NCI-H1930 (cell line): ENCODE results near the gene INPP5J.
"Not testable (repeated sequence)": the region's sequence is repeated elsewhere in the genome, so short reads cannot be mapped to it uniquely, and the experiment has no call there.

Source experiments
- DNase-seq, 2 experiments: peaks; one replicate each; lab custom pipeline; 2025; lab: John Stamatoyannopoulos, UW

INPP5J gene

GRCh38 chr22:31102441-31103081 lies 20.2 kb upstream of the INPP5J start:
- DNase-seq, result no peak

DNA sequence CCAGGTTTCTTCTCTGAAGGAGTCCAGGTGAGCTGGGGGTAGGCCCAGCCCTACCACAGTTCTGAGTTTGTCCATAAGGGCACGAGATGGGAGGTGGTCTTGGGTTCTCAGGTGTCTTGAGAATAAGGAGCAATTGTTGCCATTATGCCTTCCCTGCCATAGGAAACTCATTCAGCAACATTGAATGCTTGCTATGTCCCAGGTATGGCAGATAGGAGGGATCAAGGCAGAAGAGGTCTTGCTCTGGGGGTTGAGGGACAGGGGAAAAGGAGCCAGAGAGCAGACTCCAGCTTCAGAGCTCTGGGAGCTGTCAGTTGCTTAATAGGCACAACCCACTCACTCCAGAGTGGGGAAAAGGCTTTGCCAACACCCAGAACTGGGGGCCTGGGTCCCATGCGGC lies 19.7 kb upstream of the INPP5J start:
- DNase-seq, result no peak

GRCh38 chr22:31103899-31104694 lies 18.7 kb upstream of the INPP5J start:
- no peak for DNase-seq

DNA sequence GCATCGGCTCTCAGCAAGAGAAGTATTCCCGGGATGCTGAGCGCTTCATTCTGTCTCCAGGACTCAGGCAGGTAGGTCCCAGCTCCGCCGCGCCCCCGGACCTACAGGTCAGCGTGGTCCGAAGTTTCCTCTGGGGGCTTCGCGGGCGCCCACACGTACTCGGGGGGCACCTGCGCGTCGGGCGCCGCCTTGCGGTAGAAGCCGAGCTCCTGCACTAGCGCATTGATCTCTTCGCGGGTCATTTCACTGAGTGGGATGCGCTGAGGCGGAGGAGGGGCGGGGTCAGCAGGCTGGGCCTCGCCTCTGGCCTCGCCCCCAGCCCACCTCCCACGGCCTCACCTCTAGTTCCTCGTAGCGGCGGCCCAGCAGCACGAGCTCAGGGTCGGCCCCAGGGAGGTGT lies 17.9 kb upstream of the INPP5J start:
- no peak for DNase-seq

- no peak for DNase-seq
These were observed 17.4 kb upstream of the INPP5J start for GRCh38 chr22:31105282-31105929.

- no peak for DNase-seq
These were observed 16.7 kb upstream of the INPP5J start for GRCh38 chr22:31106001-31106571.

GRCh38 chr22:31106731-31107177 lies 16.0 kb upstream of the INPP5J start:
- no peak for DNase-seq

GRCh38 chr22:31107178-31107893 lies 15.4 kb upstream of the INPP5J start, which contains the start of gene SELENOM:
Gene SELENOM (minus strand): TSS chr22:31107568. CDS start chr22:31107505, 63 bp downstream.
- peak; percentile 94 to 97 for DNase-seq

DNA sequence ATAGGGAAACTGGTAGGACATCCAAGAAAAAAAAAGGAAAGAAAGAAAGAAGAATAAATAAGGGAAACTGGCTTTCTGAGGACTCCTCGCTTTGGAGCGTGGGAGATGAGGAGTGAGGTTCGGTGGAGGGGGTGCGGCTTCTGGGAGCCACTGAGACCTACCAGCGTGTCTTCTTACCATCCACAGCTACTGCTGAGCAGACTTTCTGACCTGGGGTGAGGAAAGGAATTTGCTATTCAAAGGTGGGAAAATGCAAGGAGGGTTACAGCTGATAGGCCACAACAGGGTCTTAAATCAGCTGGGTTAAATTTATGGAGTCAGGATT lies 14.9 kb upstream of the INPP5J start:
- DNase-seq, result no peak

DNA sequence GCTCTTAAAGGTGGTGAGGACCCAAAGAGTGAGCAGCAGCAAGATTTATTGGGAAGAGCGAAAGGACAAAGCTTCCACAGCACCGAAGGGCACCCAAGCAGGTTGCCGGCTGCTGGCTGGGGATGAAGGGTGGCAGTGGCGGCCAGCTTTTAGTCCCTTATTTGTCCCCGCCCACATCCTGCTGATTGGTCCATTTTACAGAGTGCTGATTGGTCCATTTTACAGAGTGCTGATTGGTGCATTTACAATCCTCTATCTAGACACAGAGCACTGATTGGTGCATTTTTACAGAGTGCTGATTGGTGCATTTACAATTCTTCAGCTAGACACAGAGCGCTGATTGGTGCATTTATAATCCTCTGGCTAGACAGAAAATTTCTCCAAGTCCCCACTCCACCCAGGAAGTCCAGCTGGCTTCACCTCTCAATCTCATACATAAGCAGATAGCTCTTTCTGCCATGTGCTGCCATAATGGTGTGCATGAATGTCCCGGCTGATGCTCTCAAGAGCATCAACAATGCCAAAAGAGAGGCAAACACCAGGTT lies 10.1 kb upstream of the INPP5J start:
- not testable (repeated sequence) for DNase-seq

GRCh38 chr22:31118046-31118820 lies 4.5 kb upstream of the INPP5J start:
- no peak for DNase-seq

- no peak for DNase-seq
These were observed 3.6 kb upstream of the INPP5J start for GRCh38 chr22:31119026-31119717.

GRCh38 chr22:31120230-31120629 lies 2.5 kb upstream of the INPP5J start:
- DNase-seq, result no peak

DNA sequence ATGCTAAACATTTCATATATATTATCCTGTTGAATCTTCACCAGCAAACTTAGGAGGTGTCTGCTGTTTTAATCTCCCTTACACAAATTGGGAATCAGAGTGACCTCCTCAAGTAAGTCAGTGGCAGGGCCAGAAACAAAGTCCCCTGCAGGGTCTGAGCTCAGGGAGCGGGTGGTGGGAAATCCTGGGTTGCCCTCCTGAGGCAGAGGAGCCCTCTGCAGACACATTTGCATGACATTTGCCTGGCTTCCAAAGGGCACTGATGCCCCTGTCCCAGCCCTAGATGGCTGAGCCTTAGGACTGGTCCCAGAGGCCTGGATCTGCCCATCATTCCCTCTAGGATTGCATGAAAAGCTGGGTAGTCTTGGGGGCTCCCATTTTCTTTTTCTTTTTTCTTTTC lies 2.1 kb upstream of the INPP5J start:
- no peak for DNase-seq

- DNase-seq, result no peak
These were observed 1.4 kb upstream of the INPP5J start for GRCh38 chr22:31121403-31121802.

DNA sequence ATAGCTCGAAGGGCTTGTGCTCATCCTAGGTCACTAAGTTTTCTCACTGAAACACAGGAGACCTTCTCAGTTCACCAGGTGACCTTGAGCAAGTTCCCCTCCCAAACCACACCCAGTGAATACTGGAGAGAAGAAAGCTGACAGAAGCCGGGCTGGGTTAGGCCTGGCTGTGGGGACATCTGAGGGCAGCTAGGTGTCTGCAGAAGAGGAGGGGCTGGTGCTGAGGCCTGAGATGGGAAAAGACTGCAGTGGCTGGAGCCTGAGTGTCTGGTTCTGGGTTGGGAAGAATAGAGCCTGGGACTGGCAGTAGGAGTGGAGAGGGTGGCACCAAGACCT lies 602 bp upstream of the INPP5J start:
- no peak for DNase-seq

DNA sequence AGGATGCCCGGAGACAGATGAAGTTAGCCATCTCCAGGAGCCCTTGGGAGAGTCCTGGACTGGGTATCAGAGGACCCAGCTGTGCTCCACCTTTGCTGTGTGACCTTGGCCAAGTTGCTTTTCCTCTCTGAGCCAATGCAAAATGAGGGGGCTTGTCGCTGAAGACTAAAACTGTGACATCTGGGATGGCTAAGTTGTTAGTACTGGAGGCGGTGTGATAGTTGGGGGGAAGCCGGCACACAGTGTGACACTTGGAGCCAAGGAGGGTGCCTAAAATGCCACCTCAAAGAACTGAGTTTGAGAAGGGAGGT lies 481 bp downstream of the INPP5J start:
- no peak for DNase-seq

- DNase-seq, result no peak
These were observed 1.5 kb downstream of the INPP5J start for GRCh38 chr22:31124290-31124689.

GRCh38 chr22:31124811-31125465 lies 2.2 kb downstream of the INPP5J start:
- no peak for DNase-seq

DNA sequence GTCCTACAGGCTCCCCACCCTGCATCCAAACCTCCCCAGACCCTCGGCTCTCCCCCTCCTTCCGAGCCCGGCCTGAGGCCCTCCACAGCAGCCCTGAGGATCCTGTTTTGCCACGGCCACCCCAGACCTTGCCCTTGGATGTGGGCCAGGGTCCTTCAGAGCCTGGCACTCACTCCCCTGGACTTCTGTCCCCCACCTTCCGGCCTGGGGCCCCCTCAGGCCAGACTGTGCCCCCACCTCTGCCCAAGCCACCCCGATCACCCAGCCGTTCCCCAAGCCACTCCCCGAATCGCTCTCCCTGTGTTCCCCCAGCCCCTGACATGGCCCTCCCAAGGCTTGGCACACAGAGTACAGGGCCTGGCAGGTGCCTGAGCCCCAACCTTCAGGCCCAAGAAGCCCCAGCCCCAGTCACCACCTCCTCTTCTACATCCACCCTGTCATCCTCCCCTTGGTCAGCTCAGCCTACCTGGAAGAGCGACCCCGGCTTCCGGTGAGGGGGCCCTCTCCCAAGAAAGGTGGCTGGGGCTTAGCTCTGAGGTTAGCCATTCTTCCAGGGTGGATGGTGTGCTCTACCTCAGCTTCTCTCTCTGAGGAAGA lies 2.9 kb downstream of the INPP5J start:
- no peak for DNase-seq
